ENCODE results near the gene RASL10B.
A peak's percentile ranks its signal among the peaks of the same experiment; 100 is the strongest.

DNA sequence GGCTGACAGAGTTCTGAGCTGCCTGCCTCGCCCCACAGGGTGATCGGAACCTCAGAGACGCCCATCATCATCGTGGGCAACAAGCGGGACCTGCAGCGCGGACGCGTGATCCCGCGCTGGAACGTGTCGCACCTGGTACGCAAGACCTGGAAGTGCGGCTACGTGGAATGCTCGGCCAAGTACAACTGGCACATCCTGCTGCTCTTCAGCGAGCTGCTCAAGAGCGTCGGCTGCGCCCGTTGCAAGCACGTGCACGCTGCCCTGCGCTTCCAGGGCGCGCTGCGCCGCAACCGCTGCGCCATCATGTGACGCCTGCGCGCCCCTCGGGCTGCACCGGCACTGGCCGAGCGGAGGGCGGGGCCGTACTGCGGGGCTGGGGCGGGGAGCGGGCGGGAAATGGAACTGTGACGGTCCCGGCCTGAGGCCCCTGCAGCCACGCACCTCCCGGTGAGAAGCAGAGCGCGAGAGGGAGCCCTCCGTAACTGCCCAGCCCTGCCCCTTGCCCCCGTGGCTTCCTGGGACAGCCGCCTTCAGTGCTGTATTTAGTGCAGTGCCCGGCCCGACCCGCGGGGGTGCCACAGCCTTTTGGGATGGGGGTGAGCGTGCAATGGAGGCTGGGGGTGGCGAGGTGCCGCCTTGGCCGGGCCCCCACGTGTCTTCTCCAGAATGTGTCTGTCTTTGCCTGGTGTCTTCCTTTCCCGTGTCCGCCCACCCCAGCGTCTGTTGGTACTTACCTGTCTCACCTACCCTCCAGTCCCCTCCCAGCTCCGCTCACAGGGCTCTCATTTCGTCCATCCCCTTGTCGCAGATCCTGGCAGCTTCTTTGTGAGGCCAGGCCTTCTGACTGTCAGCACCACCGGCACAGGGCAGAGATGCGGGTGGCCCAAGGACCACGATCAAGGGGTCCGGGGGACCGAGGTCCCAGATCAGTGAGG, 9.8 kb downstream of the RASL10B start:
- TF ChIP-seq CTCF (conservative IDR thresholded peaks at IDR 0.05 in 1 of 2, IDR thresholded peaks at IDR 0.05 in 1 of 2; ENCODE audit: low read depth in 1 of 2, low read length in 2 of 2) (no peak), EZH2 (IDR thresholded peaks at IDR 0.05; ENCODE audit: low read length, missing control alignments) (peak; percentile 87)
